H1 (cell line): ENCODE data around the gene ANXA2R. TPM values are rescaled to one million over a fixed set of nuclear protein-coding genes. Genes with fewer than 3 reads are reported as not detected.

Source experiments
- ASH2L ChIP-seq: fragments of 200-600, 300-600 bp; sonication (generic); IDR thresholded peaks from one replicate; pipeline ENCODE4 v1.7.1; 2017; ENCODE audit warnings: low read length
- ATF2 ChIP-seq: IDR thresholded peaks from 2 replicates; pipeline ENCODE4 v1.6.1; 2012; ENCODE audit warnings: low read length, inconsistent platforms
- BACH1 ChIP-seq: IDR thresholded peaks from 2 replicates; pipeline ENCODE4 v1.6.1; 2012; ENCODE audit warnings: low read length, improper control_type of control experiment
- BCL11A ChIP-seq, 2 experiments: IDR thresholded peaks; one replicate each; pipeline ENCODE4 v1.6.1; 2011; ENCODE audit warnings: low read depth in 2 of 2, low read length in 2 of 2, mild to moderate bottlenecking in 2 of 2
- CBX8 ChIP-seq: fragments of 300-800, 300-1000 bp; sonication (generic); IDR thresholded peaks from 2 replicates; pipeline ENCODE4 v1.7.1; 2016; ENCODE audit warnings: low read depth, low read length, borderline replicate concordance
- CHD1 ChIP-seq: IDR thresholded peaks from 2 replicates; pipeline ENCODE4 v1.6.1; 2012; ENCODE audit warnings: low read depth, low read length, improper control_type of control experiment
- CHD2 ChIP-seq: IDR thresholded peaks from 2 replicates; pipeline ENCODE4 v1.6.1; 2012; ENCODE audit warnings: low read length, improper control_type of control experiment
- EGR1 ChIP-seq: IDR thresholded peaks from 2 replicates; pipeline ENCODE4 v1.6.1; 2011; ENCODE audit warnings: low read depth, low read length, borderline replicate concordance
- GABPA ChIP-seq: IDR thresholded peaks from 2 replicates; pipeline ENCODE4 v1.6.1; 2011; ENCODE audit warnings: mild to moderate bottlenecking, low read length, moderate library complexity, borderline replicate concordance; ENCODE audit not compliant: insufficient read depth
- JUN ChIP-seq: IDR thresholded peaks from 2 replicates; pipeline ENCODE4 v1.6.1; 2011; ENCODE audit warnings: low read depth, mild to moderate bottlenecking, improper control_type of control experiment, low read length
- KDM1A ChIP-seq: fragments of 200-600, 300-600 bp; sonication (generic); IDR thresholded peaks from 2 replicates; pipeline ENCODE4 v1.7.1; 2016; ENCODE audit warnings: mild to moderate bottlenecking, low read length, borderline replicate concordance
- NANOG ChIP-seq: IDR thresholded peaks from 2 replicates; pipeline ENCODE4 v1.6.1; 2011; ENCODE audit warnings: low read length, low read depth, mild to moderate bottlenecking, inconsistent platforms; ENCODE audit not compliant: insufficient read depth, poor library complexity, severe bottlenecking
- POLR2AphosphoS5 ChIP-seq: IDR thresholded peaks from 2 replicates; pipeline ENCODE4 v1.6.1; 2011; ENCODE audit warnings: low read depth, low read length
- RBBP5 ChIP-seq: IDR thresholded peaks from 2 replicates; pipeline ENCODE4 v1.7.1; 2012; ENCODE audit warnings: low read depth, mild to moderate bottlenecking, inconsistent platforms, low read length, moderate library complexity, borderline replicate concordance
- SIN3A ChIP-seq, 2 experiments: IDR thresholded peaks in 1 of 2; conservative IDR thresholded peaks in 1 of 2; 2 replicates each; pipeline ENCODE4 v1.6.1; 2011 to 2012; ENCODE audit warnings: low read length in 2 of 2, improper control_type of control experiment in 1 of 2, low read depth in 1 of 2, mild to moderate bottlenecking in 1 of 2
- SP1 ChIP-seq: IDR thresholded peaks from 2 replicates; pipeline ENCODE4 v1.6.1; 2011; ENCODE audit warnings: low read depth, low read length
- SRF ChIP-seq: IDR thresholded peaks from 2 replicates; pipeline ENCODE4 v1.6.1; 2011; ENCODE audit warnings: mild to moderate bottlenecking, low read depth, low read length, moderate library complexity
- TAF1 ChIP-seq: IDR thresholded peaks from 2 replicates; pipeline ENCODE4 v1.6.1; 2011; ENCODE audit warnings: mild to moderate bottlenecking, low read depth, low read length
- TBP ChIP-seq: IDR thresholded peaks from 2 replicates; pipeline ENCODE4 v1.6.1; 2011; ENCODE audit warnings: low read depth, low read length, improper control_type of control experiment
- TCF12 ChIP-seq: IDR thresholded peaks from 2 replicates; pipeline ENCODE4 v1.6.1; 2011; ENCODE audit warnings: low read depth, mild to moderate bottlenecking, low read length
- YY1 ChIP-seq: IDR thresholded peaks from 2 replicates; pipeline ENCODE4 v1.6.1; 2011; ENCODE audit warnings: low read depth, mild to moderate bottlenecking, low read length
- polyA plus RNA-seq, 7 experiments: library from polyadenylated mRNA; depleted of rRNA in 3 of 7; stranded (reverse) in 5 of 7; unstranded in 2 of 7; fragments of >200 nt in 5 of 7; fragments of 200-250 nt in 2 of 7; gene quantifications; 1 replicate in 5 of 7; 2 replicates in 1 of 7; 4 replicates in 1 of 7; pipeline versions ENCODE4 v1.2.1 to v1.2.3, GENCODE V29; 2011 to 2013; ENCODE audit warnings: missing spikeins in 2 of 7, mixed read lengths in 2 of 7
- total RNA-seq: library from RNA; stranded (reverse); fragmentation: NEBNext Ultra II Directional; extraction: Animal tissue kit (Norgen Biotek cat#: 25700); gene quantifications from 2 replicates; pipeline ENCODE4 v1.2.1, GENCODE V29; 2021
- TF ChIP-seq, protein P1 (sequence below): IDR thresholded peaks from 2 replicates; pipeline ENCODE4 v1.6.1; 2011; ENCODE audit warnings: low read depth, mild to moderate bottlenecking, low read length; ENCODE audit not compliant: insufficient read depth

Gene ANXA2R
- total and polyA plus RNA-seq, 2 of the 8 experiments (the other 6 are each of a cell fraction or from before 2014, with no cell fraction given) = 0.08 to 0.17 TPM

DNA sequence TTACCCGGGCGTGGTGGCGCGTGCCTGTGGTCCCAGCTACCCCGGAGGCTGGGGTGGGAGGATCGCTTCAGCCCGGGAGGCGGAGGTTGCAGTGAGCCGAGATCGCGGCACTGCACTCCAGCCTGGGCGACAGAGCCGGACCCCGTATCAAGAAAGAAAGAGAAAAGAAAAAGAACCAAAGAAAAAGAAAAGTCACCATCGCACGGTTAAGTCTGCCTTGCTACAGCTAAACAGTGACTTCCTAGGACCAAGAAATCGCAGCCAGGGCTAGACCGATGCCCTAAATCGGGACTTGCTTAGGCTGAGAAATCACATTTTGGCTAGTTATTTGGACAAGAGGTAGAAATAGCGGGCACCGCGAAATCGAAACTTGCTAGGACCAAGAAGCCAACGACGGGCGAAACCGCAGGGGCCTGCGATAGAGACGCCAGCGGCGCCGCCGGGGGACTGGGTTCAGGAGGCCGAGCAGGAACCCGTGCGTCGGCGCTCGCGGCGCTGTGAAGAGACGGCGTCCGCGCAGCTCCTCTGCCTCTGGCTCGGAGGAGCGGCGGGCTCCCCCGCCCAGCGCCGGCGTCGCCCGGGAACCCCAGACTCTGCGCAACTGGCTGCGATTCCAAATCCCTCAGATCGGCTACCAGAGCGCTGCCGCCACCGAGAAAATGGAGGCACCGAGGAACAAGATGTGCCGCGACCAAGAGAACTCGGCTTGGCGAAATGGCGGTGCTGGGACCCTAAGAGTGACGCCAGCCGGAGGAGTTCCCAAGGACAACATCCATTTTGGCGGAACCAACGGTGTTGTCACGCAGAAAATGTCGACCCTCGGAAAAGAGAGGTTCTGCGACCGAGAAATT, 26.1 kb upstream of the ANXA2R start (continued):
- TF ChIP-seq, protein P1, sequence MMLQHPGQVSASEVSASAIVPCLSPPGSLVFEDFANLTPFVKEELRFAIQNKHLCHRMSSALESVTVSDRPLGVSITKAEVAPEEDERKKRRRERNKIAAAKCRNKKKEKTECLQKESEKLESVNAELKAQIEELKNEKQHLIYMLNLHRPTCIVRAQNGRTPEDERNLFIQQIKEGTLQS = no peak
- no peak for TF ChIP-seq BCL11A (IDR thresholded peaks at IDR 0.05; ENCODE audit: low read depth in 2 of 2, low read length in 2 of 2)
- TF ChIP-seq SRF = no peak
- no peak for TF ChIP-seq JUN
- no peak for TF ChIP-seq CHD1
- TF ChIP-seq KDM1A = no peak
- TF ChIP-seq RBBP5 = peak; percentile 68
- TF ChIP-seq POLR2AphosphoS5 = peak; percentile 68; the same call in 1 of the 2 replicates
- TF ChIP-seq CHD2 = no peak
- no peak for TF ChIP-seq ATF2
- no peak for TF ChIP-seq NANOG
- TF ChIP-seq ASH2L = peak; percentile 91
- TF ChIP-seq YY1 = peak; percentile 84
- TF ChIP-seq SP1 = no peak
- TF ChIP-seq TAF1 = peak; percentile 59; the same call in 1 of the 2 replicates
- no peak for TF ChIP-seq TCF12
- no peak for TF ChIP-seq CBX8
- peak in 1 of 2 experiments; percentile 22; a peak in 1 of 4 replicates for TF ChIP-seq SIN3A (conservative IDR thresholded peaks at IDR 0.05 in 1 of 2, IDR thresholded peaks at IDR 0.05 in 1 of 2; ENCODE audit: low read depth in 1 of 2, low read length in 2 of 2)
- no peak for TF ChIP-seq GABPA
- no peak for TF ChIP-seq BACH1
- TF ChIP-seq EGR1 = 0 out of 2 replicates have a peak, but pooled peaks have one; percentile 7
- TF ChIP-seq TBP = peak; percentile 66
